Panc1 (cell line): ENCODE results near the gene PINK1. TPM values are rescaled to one million over a fixed set of nuclear protein-coding genes. Genes with fewer than 3 reads are reported as not detected.
A peak's percentile ranks its signal among the peaks of the same experiment; 100 is the strongest.

ENCODE experiments used
- ATAC-seq: fragments of 200-7000 bp; cut with Tn5 transposase; 2 replicates; pipeline ENCODE4 v1.9.1; 2020; ENCODE audit warnings: mild to moderate bottlenecking, moderate library complexity
- BruUV-seq: library from RNA; stranded (reverse); fragments of 400-500 nt; replicated peaks from 2 replicates; lab custom pipeline; 2021; lab: Mats Ljungman, UMichigan
- CTCF ChIA-PET: fragments of 300-600 bp; sonication (Branson Sonifier 250); formaldehyde crosslinking; loops from one replicate; lab custom pipeline; 2022; ENCODE audit warnings: antibody characterized with exemption; lab: Charles Lee
- POLR2A ChIA-PET: fragments of 300-600 bp; sonication (Branson Sonifier 250); formaldehyde crosslinking; loops from one replicate; lab custom pipeline; 2022; ENCODE audit warnings: antibody characterized with exemption; lab: Charles Lee
- DNase-seq: peaks from one replicate; pipeline ENCODE4 v3.0.0-alpha.2; 2010; ENCODE audit warnings: low read depth, low spot score
- H3K27ac ChIP-seq: 2 replicates; pipeline ENCODE4 v1.5.1; 2011; ENCODE audit warnings: mild to moderate bottlenecking, low read length, inconsistent platforms
- H3K27me3 ChIP-seq: fragments of 200-500 bp; sonication (Bioruptor generic); 2 replicates; pipeline ENCODE4 v1.6.0; 2014; ENCODE audit warnings: low read length, inconsistent platforms; ENCODE audit not compliant: control insufficient read depth, insufficient read depth
- H3K36me3 ChIP-seq: fragments of 200-500 bp; sonication (Bioruptor generic); 2 replicates; pipeline ENCODE4 v1.5.1; 2014; ENCODE audit warnings: inconsistent platforms, mild to moderate bottlenecking, low read length, moderate library complexity; ENCODE audit not compliant: control insufficient read depth, insufficient read depth
- H3K4me1 ChIP-seq: 2 replicates; pipeline ENCODE4 v1.5.1; 2011; ENCODE audit warnings: inconsistent platforms, mild to moderate bottlenecking, low read length, moderate library complexity; ENCODE audit not compliant: control insufficient read depth, insufficient read depth
- H3K4me3 ChIP-seq, 2 experiments: 2 replicates each; pipeline ENCODE4 v1.5.1; 2011 to 2012; ENCODE audit warnings: low read depth in 2 of 2, low read length in 2 of 2, mild to moderate bottlenecking in 2 of 2, inconsistent platforms in 1 of 2, moderate library complexity in 1 of 2
- H3K9me3 ChIP-seq: fragments of 200-500 bp; sonication (Bioruptor generic); 2 replicates; pipeline ENCODE4 v1.5.1; 2014; ENCODE audit warnings: low read depth, mild to moderate bottlenecking, inconsistent platforms, low read length, moderate library complexity; ENCODE audit not compliant: control insufficient read depth, insufficient read depth
- CTCF ChIP-seq: fragments of 450-650 bp; IDR thresholded peaks from 2 replicates; pipeline ENCODE4 v1.5.1; 2017; ENCODE audit warnings: mild to moderate bottlenecking
- POLR2AphosphoS5 ChIP-seq: IDR thresholded peaks from 2 replicates; pipeline ENCODE4 v1.6.1; 2012; ENCODE audit warnings: mild to moderate bottlenecking, low read depth, low read length, moderate library complexity
- REST ChIP-seq, 2 experiments: IDR thresholded peaks; 2 replicates each; pipeline ENCODE4 v1.6.1; 2011 to 2012; ENCODE audit warnings: low read depth in 2 of 2, control low read depth in 1 of 2, low read length in 1 of 2, mild to moderate bottlenecking in 1 of 2, moderate library complexity in 1 of 2; ENCODE audit not compliant: insufficient read depth in 1 of 2
- SIN3A ChIP-seq: IDR thresholded peaks from 2 replicates; pipeline ENCODE4 v1.6.1; 2012; ENCODE audit warnings: low read depth, mild to moderate bottlenecking, low read length, moderate library complexity, borderline replicate concordance; ENCODE audit not compliant: insufficient read depth
- TCF7L2 ChIP-seq: IDR thresholded peaks from 2 replicates; pipeline ENCODE4 v1.6.1; 2011; ENCODE audit warnings: mild to moderate bottlenecking, low read depth, low read length, inconsistent platforms
- in situ Hi-C: cut with HindIII; loops from 2 replicates; pipeline ENCODE4 v1.10.0; 2016; ENCODE audit warnings: low sequenced_read_pairs, low pct_unique_long_range_greater_than_20kb
- intact Hi-C: fragments of 100-400 bp; cut with micrococcal nuclease; formaldehyde crosslinking; loops from one replicate; pipeline ENCODE4 v1.10.0; 2022; ENCODE audit not compliant: unreplicated experiment
- total RNA-seq: library from RNA; stranded (reverse); gene quantifications from one replicate; pipeline ENCODE4 v1.2.1, GENCODE V29; 2021; ENCODE audit not compliant: unreplicated experiment

PINK1 gene
- total RNA-seq, 1 experiment from 2014 or later = 32.1 TPM

- H3K27ac ChIP-seq = no peak overlapping the region
- no TSS peak for BruUV-seq
- ATAC-seq = no peak
- no peaks in the 10 kb centered on the region; the same call in 1 of the 2 replicates for H3K4me1 ChIP-seq
- H3K36me3 ChIP-seq = no peaks in the 10 kb centered on the region
- in situ Hi-C loops = no loop called here
- no peaks in the 10 kb centered on the region for H3K9me3 ChIP-seq
- DNase-seq = no peak
- TF ChIP-seq POLR2AphosphoS5 (no peak), SIN3A (no peak), REST (IDR thresholded peaks at IDR 0.05; ENCODE audit: insufficient read depth in 1 of 2, low read depth in 2 of 2, low read length in 1 of 2) (no peak), TCF7L2 (no peak), CTCF (no peak)
- no peak overlapping the region for H3K4me3 ChIP-seq
- POLR2A ChIA-PET = no interaction called here
- CTCF ChIA-PET = no interaction called here
- H3K27me3 ChIP-seq = no peaks in the 10 kb centered on the region
- intact Hi-C loops = no loop called here
Observed at GRCh38 chr1:20602851-20603450, 30.3 kb upstream of the PINK1 start.

- in situ Hi-C loops (no loop called here), intact Hi-C loops (no loop called here)
- H3K36me3 ChIP-seq = no peaks in the 10 kb centered on the region
- peak; percentile 37; the same call in 1 of the 2 replicates for ATAC-seq
- TF ChIP-seq TCF7L2 (no peak), SIN3A (no peak), CTCF (no peak), REST (IDR thresholded peaks at IDR 0.05; ENCODE audit: insufficient read depth in 1 of 2, low read depth in 2 of 2, low read length in 1 of 2) (no peak), POLR2AphosphoS5 (no peak)
- H3K27me3 ChIP-seq = no peaks in the 10 kb centered on the region
- no TSS peak for BruUV-seq
- ChIA-PET POLR2A (no interaction called here), CTCF (no interaction called here)
- no peaks in the 10 kb centered on the region for H3K9me3 ChIP-seq
- DNase-seq = no peak
- H3K4me3 ChIP-seq = no peak overlapping the region
- H3K4me1 ChIP-seq = no peaks in the 10 kb centered on the region; the same call in 1 of the 2 replicates
- no peak overlapping the region for H3K27ac ChIP-seq
Observed at GRCh38 chr1:20603504-20604464, 29.5 kb upstream of the PINK1 start.
